Lower lobe of right lung (tissue), 2 donors: ENCODE measurements around the gene RNF126. TPM values are rescaled to one million over a fixed set of nuclear protein-coding genes. Genes with fewer than 3 reads are reported as not detected.

ENCODE experiments used
- ATAC-seq, 2 donors: fragments of 200-7000 bp; cut with Tn5 transposase; one replicate each; pipeline ENCODE4 v1.9.1; 2020 to 2022; ENCODE audit warnings: mild to moderate bottlenecking in 2 of 2, moderate library complexity in 2 of 2
- DNase-seq: peaks from one replicate; pipeline ENCODE4 v3.0.0-alpha.2; 2020
- H3K27ac ChIP-seq: fragments of 200-600 bp; one replicate; pipeline ENCODE4 v1.8.0; 2022
- H3K27me3 ChIP-seq: fragments of 200-600 bp; one replicate; pipeline ENCODE4 v1.8.0; 2022; ENCODE audit warnings: low read depth
- H3K36me3 ChIP-seq: fragments of 200-600 bp; one replicate; pipeline ENCODE4 v1.8.0; 2022; ENCODE audit warnings: mild to moderate bottlenecking
- H3K4me1 ChIP-seq: fragments of 200-600 bp; one replicate; pipeline ENCODE4 v1.8.0; 2022
- H3K4me3 ChIP-seq: fragments of 200-600 bp; one replicate; pipeline ENCODE4 v1.8.0; 2022; ENCODE audit warnings: mild to moderate bottlenecking
- H3K9me3 ChIP-seq: fragments of 200-600 bp; one replicate; pipeline ENCODE4 v1.8.0; 2022
- CTCF ChIP-seq: fragments of 200-600 bp; IDR thresholded peaks from one replicate; pipeline ENCODE4 v1.8.0; 2022; ENCODE audit warnings: antibody characterized with exemption, mild to moderate bottlenecking
- intact Hi-C: fragments of 100-400 bp; cut with DNase I; formaldehyde crosslinking; loops from one replicate; pipeline ENCODE4 v1.11.0; 2022
- total RNA-seq: library from RNA; stranded (reverse); fragmentation: NEBNext Ultra II Directional; extraction: Animal tissue kit (Norgen Biotek cat#: 25700); gene quantifications from one replicate; pipeline ENCODE4 v1.2.1, GENCODE V29; 2021
- donor health status: DM: no; HTN: yes; CAD: no; lungs with severe emphysema.

Gene RNF126
- total RNA-seq, 1 donor from 2014 or later = 27.0 TPM

DNA sequence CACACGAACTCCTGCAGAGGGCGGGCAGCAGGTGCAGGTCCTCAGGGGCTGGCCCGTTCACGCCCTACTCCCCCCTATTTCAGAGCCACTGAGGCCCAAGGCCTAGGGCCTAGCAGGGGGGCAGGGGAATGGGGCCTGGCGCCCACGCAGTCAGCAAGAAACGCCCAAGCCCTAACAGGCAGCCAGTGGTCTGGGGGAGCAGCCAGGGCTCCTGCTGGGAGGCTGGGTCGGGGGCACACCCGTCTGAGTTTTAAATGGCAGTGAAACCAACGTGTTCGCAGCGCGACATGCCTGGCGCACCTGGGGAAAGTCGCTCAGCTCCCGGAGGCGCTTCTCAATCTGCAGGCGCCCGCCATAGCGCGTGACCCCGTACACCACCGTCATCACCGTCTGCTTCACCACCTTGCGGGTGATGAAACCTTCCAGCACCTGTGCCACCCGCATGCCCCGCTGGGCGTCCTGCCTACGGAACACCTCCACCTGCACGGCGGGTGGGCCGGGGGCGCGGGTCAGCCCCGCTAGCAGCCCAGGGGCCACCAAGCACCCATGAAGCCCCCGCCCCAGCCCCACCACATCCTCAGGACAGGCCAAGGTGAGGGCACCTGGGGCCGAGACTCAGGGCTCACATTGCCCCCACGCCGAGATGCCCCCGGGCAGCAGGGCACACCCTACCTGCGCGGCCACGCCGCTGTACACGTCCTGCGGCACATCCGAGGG lies 43.6 kb downstream of the RNF126 start:
- DNase-seq (no peak), ATAC-seq (no peak)
- no peak overlapping the region for H3K4me3 ChIP-seq
- peaks cover 4% of the 10 kb centered on the region for H3K27me3 ChIP-seq
- H3K36me3 ChIP-seq = peaks cover 68% of the 10 kb centered on the region
- intact Hi-C loops = no loop called here
- no peaks in the 10 kb centered on the region for H3K9me3 ChIP-seq
- no peak for TF ChIP-seq CTCF
- H3K4me1 ChIP-seq = peaks cover 3% of the 10 kb centered on the region
- no peak overlapping the region for H3K27ac ChIP-seq

- no peak for DNase-seq
- Histone ChIP-seq H3K36me3 (peaks cover 62% of the 10 kb centered on the region), H3K27ac (no peak overlapping the region), H3K4me3 (no peak overlapping the region), H3K4me1 (peaks cover 3% of the 10 kb centered on the region), H3K27me3 (peaks cover 4% of the 10 kb centered on the region), H3K9me3 (no peaks in the 10 kb centered on the region)
- intact Hi-C loops = no loop called here
- no peak for ATAC-seq
- TF ChIP-seq CTCF = no peak
Measured at GRCh38 chr19:618674-619285, 44.2 kb downstream of the RNF126 start.

DNA sequence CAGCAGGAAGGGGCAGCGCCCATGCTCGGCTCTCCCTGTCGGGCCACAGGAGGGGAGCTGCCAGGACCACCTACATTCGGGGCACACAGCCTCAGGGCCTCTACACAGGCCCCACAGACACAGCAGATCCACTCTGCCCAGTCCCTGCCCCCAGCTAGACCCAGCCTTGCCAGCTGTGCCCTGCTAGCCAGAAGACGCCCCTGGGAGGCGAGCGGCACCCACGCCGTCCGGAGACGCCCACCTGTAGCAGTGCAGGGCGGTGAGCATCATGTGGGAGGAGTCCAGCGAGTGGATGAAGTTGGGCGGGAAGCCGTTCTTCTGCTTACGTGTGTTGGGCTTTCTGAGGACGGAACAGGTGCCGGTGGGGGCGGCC lies 44.8 kb downstream of the RNF126 start:
- DNase-seq (no peak), ATAC-seq (no peak)
- intact Hi-C loops = no loop called here
- Histone ChIP-seq H3K27me3 (peaks cover 4% of the 10 kb centered on the region), H3K4me1 (peaks cover 3% of the 10 kb centered on the region), H3K4me3 (no peak overlapping the region), H3K27ac (no peak overlapping the region), H3K9me3 (no peaks in the 10 kb centered on the region), H3K36me3 (peaks cover 56% of the 10 kb centered on the region)
- TF ChIP-seq CTCF = no peak

DNA sequence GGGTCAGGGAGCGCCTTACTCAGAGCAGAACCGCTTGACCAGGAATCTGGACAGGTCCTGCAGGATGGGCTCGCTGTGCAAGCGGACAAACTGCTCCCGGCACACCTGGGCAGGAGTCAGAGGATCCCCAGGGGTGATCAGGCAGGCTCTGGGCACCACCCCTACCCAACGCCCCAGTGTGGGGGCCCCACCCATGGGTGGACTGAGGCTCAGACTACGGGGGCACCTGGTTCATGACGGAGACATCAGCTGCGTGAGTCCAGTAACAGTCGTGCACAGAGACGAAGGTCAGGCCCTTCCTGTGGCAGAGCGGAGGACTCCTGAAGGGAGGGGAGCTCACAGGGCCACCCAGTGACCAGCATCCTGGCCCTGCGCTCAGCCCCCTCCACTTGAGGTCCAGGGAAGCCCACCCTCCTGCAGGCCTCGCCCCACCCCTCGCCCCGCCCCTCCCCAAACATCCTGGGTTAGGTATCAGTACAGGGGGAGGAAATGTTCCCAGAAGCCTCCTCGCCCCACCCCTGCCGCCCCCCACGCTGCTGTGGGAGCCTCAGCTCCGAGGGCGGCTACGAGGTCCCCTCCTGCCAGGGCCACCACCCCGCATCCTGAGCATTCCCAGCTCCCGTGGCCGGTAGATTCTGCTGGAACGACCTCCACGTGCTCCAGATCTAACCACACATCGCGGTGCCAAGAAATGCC lies 45.3 kb downstream of the RNF126 start:
- no peak for TF ChIP-seq CTCF
- peaks cover 3% of the 10 kb centered on the region for H3K4me1 ChIP-seq
- intact Hi-C loops = no loop called here
- H3K9me3 ChIP-seq = no peaks in the 10 kb centered on the region
- no peak for ATAC-seq
- no peak for DNase-seq
- H3K36me3 ChIP-seq = peaks cover 51% of the 10 kb centered on the region
- H3K27ac ChIP-seq = no peak overlapping the region
- peaks cover 4% of the 10 kb centered on the region for H3K27me3 ChIP-seq
- no peak overlapping the region for H3K4me3 ChIP-seq

- peaks cover 43% of the 10 kb centered on the region for H3K36me3 ChIP-seq
Measured at GRCh38 chr19:616747-617526, 46.1 kb downstream of the RNF126 start.

More at GRCh38 chr19:616747-617526, 46.1 kb downstream of the RNF126 start:
- intact Hi-C loops = no loop called here
- TF ChIP-seq CTCF = no peak
- Histone ChIP-seq H3K4me1 (peaks cover 3% of the 10 kb centered on the region), H3K4me3 (no peak overlapping the region), H3K27ac (no peak overlapping the region), H3K27me3 (peaks cover 4% of the 10 kb centered on the region), H3K9me3 (no peaks in the 10 kb centered on the region)
- DNase-seq (no peak), ATAC-seq (no peak)
